Thoracic aorta (tissue), 2 donors: ENCODE data around the gene SLC8A1. TPM values are rescaled to one million over a fixed set of nuclear protein-coding genes. Genes with fewer than 3 reads are reported as not detected.

Source experiments
- ATAC-seq: fragments of 150-250 bp; one replicate; pipeline ENCODE4 v1.8.0; 2017; ENCODE audit warnings: low read depth; ENCODE audit not compliant: insufficient number of reproducible peaks, low FRiP score
- DNase-seq: peaks from one replicate; pipeline ENCODE4 v3.0.0-alpha.2; 2020; ENCODE audit warnings: low spot score
- H3K27ac ChIP-seq, 2 donors: fragments of 200-600 bp; sonication (generic); 1 replicate in 1 of 2; 2 replicates in 1 of 2; pipeline ENCODE4 v1.5.1; 2016; ENCODE audit warnings: mild to moderate bottlenecking in 2 of 2, moderate library complexity in 2 of 2
- H3K27me3 ChIP-seq: fragments of 200-600 bp; sonication (generic); replicated peaks from 2 replicates; pipeline ENCODE4 v1.6.0; 2016; ENCODE audit warnings: mild to moderate bottlenecking; ENCODE audit not compliant: insufficient read depth
- H3K36me3 ChIP-seq: fragments of 200-600 bp; sonication (generic); one replicate; pipeline ENCODE4 v1.5.1; 2016
- H3K4me1 ChIP-seq, 2 donors: fragments of 200-600 bp; sonication (generic); 1 replicate in 1 of 2; 2 replicates in 1 of 2; pipeline versions ENCODE4 v1.5.1 to v1.6.0; 2016; ENCODE audit warnings: low read depth in 2 of 2, mild to moderate bottlenecking in 1 of 2; ENCODE audit not compliant: control insufficient read depth in 1 of 2
- H3K4me3 ChIP-seq: fragments of 200-600 bp; sonication (generic); 2 replicates; pipeline ENCODE4 v1.5.1; 2016; ENCODE audit warnings: mild to moderate bottlenecking
- H3K9me3 ChIP-seq: fragments of 200-600 bp; sonication (generic); 2 replicates; pipeline ENCODE4 v1.5.1; 2016
- total RNA-seq, 2 donors: library from RNA; depleted of rRNA; stranded (reverse); fragments of >200 nt; gene quantifications; one replicate each; pipeline versions ENCODE4 v1.1.0 to v1.2.3, GENCODE V29; 2016
- TF ChIP-seq, protein P1 (sequence below): fragments of 200-600 bp; sonication (generic); IDR thresholded peaks from one replicate; pipeline ENCODE4 v1.5.1; 2019; ENCODE audit warnings: antibody characterized with exemption

Gene SLC8A1
- total RNA-seq, 2 donors from 2014 or later, result 13.7 to 31.2 TPM

- Histone ChIP-seq H3K9me3 (no peaks in the 10 kb centered on the region), H3K27me3 (no peaks in the 10 kb centered on the region)
- ATAC-seq, result no peak
Observed at GRCh38 chr2:40202798-40203400, 249.0 kb downstream of the SLC8A1 start.

GRCh38 chr2:40201425-40201824 is 250.5 kb downstream of the SLC8A1 start:
- no peak for ATAC-seq
- H3K4me3 ChIP-seq, result no peak overlapping the region
- peaks cover 0 to 21% of the 10 kb centered on the region in 2 donors for H3K4me1 ChIP-seq
- H3K27ac ChIP-seq, result no peak overlapping the region
- no peak for DNase-seq
- no peaks in the 10 kb centered on the region for H3K27me3 ChIP-seq
- no peaks in the 10 kb centered on the region for H3K9me3 ChIP-seq
- H3K36me3 ChIP-seq, result no peaks in the 10 kb centered on the region
- TF ChIP-seq, protein P1, sequence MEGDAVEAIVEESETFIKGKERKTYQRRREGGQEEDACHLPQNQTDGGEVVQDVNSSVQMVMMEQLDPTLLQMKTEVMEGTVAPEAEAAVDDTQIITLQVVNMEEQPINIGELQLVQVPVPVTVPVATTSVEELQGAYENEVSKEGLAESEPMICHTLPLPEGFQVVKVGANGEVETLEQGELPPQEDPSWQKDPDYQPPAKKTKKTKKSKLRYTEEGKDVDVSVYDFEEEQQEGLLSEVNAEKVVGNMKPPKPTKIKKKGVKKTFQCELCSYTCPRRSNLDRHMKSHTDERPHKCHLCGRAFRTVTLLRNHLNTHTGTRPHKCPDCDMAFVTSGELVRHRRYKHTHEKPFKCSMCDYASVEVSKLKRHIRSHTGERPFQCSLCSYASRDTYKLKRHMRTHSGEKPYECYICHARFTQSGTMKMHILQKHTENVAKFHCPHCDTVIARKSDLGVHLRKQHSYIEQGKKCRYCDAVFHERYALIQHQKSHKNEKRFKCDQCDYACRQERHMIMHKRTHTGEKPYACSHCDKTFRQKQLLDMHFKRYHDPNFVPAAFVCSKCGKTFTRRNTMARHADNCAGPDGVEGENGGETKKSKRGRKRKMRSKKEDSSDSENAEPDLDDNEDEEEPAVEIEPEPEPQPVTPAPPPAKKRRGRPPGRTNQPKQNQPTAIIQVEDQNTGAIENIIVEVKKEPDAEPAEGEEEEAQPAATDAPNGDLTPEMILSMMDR, result no peak

More at GRCh38 chr2:40202798-40203400, 249.0 kb downstream of the SLC8A1 start:
- TF ChIP-seq, protein P1, result no peak
- no peak for DNase-seq
- Histone ChIP-seq H3K4me1 (peaks cover 0 to 21% of the 10 kb centered on the region in 2 donors), H3K27ac (no peak overlapping the region), H3K36me3 (no peaks in the 10 kb centered on the region), H3K4me3 (no peak overlapping the region)

DNA sequence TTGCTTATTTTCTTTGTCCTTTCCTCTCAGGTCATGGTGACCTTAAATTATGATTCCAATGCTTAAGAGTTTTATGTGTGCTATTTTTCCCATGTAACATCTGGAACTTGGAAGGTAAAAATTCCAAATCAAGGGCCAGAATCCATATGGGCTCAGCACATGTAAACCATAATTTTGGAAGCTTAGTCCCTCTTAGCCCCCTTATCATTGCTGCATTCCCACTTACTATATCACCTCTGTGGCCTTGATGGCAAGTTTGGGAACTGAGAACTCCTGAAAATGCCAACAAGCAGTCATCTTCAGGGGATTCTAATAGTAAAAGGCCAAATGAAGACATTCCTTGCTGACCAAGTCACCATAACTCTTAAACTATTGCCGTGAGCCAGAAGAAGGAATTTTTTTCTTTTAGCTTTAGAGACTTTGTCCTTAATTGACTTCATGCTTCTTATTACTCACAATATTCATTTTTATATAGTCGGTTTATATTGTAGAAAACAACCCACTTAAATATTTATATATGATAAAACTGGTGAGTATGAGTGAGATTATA is 251.4 kb downstream of the SLC8A1 start:
- ATAC-seq, result no peak
- Histone ChIP-seq H3K27ac (no peak overlapping the region), H3K4me3 (no peak overlapping the region), H3K36me3 (no peaks in the 10 kb centered on the region), H3K9me3 (no peaks in the 10 kb centered on the region), H3K4me1 (peaks cover 0 to 21% of the 10 kb centered on the region in 2 donors), H3K27me3 (no peaks in the 10 kb centered on the region)
- DNase-seq, result no peak
- TF ChIP-seq, protein P1, result no peak

GRCh38 chr2:40199771-40200170 is 252.1 kb downstream of the SLC8A1 start:
- ATAC-seq, result no peak
- H3K9me3 ChIP-seq, result no peaks in the 10 kb centered on the region

DNA sequence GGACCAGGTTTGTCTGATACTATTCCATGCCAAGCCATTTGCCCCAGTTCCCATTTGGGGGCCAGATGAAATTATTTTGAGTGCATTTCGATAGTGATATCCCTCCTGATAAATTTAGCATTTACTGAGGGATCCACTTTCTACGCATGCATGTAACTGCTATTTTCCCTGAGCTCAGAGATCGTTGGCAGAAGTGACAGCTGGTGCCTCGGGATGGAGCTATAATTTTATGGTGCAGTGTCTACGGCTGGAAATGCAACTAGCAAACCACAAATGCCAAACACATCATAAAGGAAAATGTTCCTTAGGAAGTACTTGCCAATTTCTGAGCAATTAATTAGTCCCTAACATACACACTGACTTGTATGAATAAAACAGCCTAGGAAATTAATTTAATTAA is 254.8 kb downstream of the SLC8A1 start:
- no peaks in the 10 kb centered on the region for H3K9me3 ChIP-seq
- no peak overlapping the region for H3K4me3 ChIP-seq

More at GRCh38 chr2:40199771-40200170, 252.1 kb downstream of the SLC8A1 start:
- TF ChIP-seq, protein P1, result no peak
- H3K27me3 ChIP-seq, result no peaks in the 10 kb centered on the region
- H3K27ac ChIP-seq, result no peak overlapping the region
- no peak overlapping the region for H3K4me3 ChIP-seq
- H3K36me3 ChIP-seq, result no peaks in the 10 kb centered on the region
- no peak for DNase-seq
- peaks cover 0 to 21% of the 10 kb centered on the region in 2 donors for H3K4me1 ChIP-seq

More for the DNA sequence above, 254.8 kb downstream of the SLC8A1 start:
- Histone ChIP-seq H3K36me3 (no peaks in the 10 kb centered on the region), H3K4me1 (peaks cover 0 to 8% of the 10 kb centered on the region in 2 donors), H3K27me3 (no peaks in the 10 kb centered on the region), H3K27ac (no peak overlapping the region)
- ATAC-seq (no peak), DNase-seq (no peak)
- TF ChIP-seq, protein P1, result no peak
